Measurements from ENCODE around the gene ARCN1.

ARCN1 gene

GRCh38 chr11:118645066-118645715, 73.0 kb downstream of the ARCN1 start:
- peaks cover 5% of the 10 kb centered on the region for H3K27me3 ChIP-seq (ENCODE audit: insufficient read depth, poor library complexity, severe bottlenecking)
- H3K4me3 ChIP-seq (replicated peaks; ENCODE audit: insufficient read depth, low read length): no peak overlapping the region
- H3K27ac ChIP-seq (replicated peaks): no peak overlapping the region
- no peak for TF ChIP-seq CTCF (IDR thresholded peaks at IDR 0.05; ENCODE audit: insufficient read depth, low read length)
- TF ChIP-seq GABPA (IDR thresholded peaks at IDR 0.05; ENCODE audit: low read depth): no peak
- no peak for DNase-seq (ENCODE audit: low read depth in 1 of 2, low spot score in 1 of 2)

GRCh38 chr11:118646393-118646792, 74.2 kb downstream of the ARCN1 start:
- H3K27ac ChIP-seq (replicated peaks): no peak overlapping the region
- H3K27me3 ChIP-seq (ENCODE audit: insufficient read depth, poor library complexity, severe bottlenecking): peaks cover 5% of the 10 kb centered on the region
- DNase-seq (ENCODE audit: low read depth in 1 of 2, low spot score in 1 of 2): no peak

GRCh38 chr11:118648291-118648690, 76.1 kb downstream of the ARCN1 start:
- Histone ChIP-seq H3K4me3 (replicated peaks; ENCODE audit: insufficient read depth, low read length) (no peak overlapping the region), H3K27ac (replicated peaks) (no peak overlapping the region), H3K27me3 (ENCODE audit: insufficient read depth, poor library complexity, severe bottlenecking) (peaks cover 5% of the 10 kb centered on the region)
- TF ChIP-seq POLR2AphosphoS5 (IDR thresholded peaks at IDR 0.05; ENCODE audit: low read depth) (no peak), SPI1 (IDR thresholded peaks at IDR 0.05; ENCODE audit: borderline replicate concordance, low read depth) (no peak), CTCF (IDR thresholded peaks at IDR 0.05; ENCODE audit: insufficient read depth, low read length) (no peak), GABPA (IDR thresholded peaks at IDR 0.05; ENCODE audit: low read depth) (no peak), REST (IDR thresholded peaks at IDR 0.05; ENCODE audit: insufficient replicate concordance, low read depth) (no peak)
- no peak for DNase-seq (ENCODE audit: low read depth in 1 of 2, low spot score in 1 of 2)

More at GRCh38 chr11:118646393-118646792, 74.2 kb downstream of the ARCN1 start:
- TF ChIP-seq GABPA (IDR thresholded peaks at IDR 0.05; ENCODE audit: low read depth): no peak
- TF ChIP-seq CTCF (IDR thresholded peaks at IDR 0.05; ENCODE audit: insufficient read depth, low read length): no peak
- TF ChIP-seq POLR2AphosphoS5 (IDR thresholded peaks at IDR 0.05; ENCODE audit: low read depth): no peak
- no peak for TF ChIP-seq REST (IDR thresholded peaks at IDR 0.05; ENCODE audit: insufficient replicate concordance, low read depth)
- TF ChIP-seq SPI1 (IDR thresholded peaks at IDR 0.05; ENCODE audit: borderline replicate concordance, low read depth): no peak
- H3K4me3 ChIP-seq (replicated peaks; ENCODE audit: insufficient read depth, low read length): no peak overlapping the region

- Histone ChIP-seq H3K27ac (replicated peaks) (no peak overlapping the region), H3K4me3 (replicated peaks; ENCODE audit: insufficient read depth, low read length) (no peak overlapping the region), H3K27me3 (ENCODE audit: insufficient read depth, poor library complexity, severe bottlenecking) (peaks cover 5% of the 10 kb centered on the region)
- DNase-seq (ENCODE audit: low read depth in 1 of 2, low spot score in 1 of 2): no peak
- TF ChIP-seq SPI1 (IDR thresholded peaks at IDR 0.05; ENCODE audit: borderline replicate concordance, low read depth) (no peak), CTCF (IDR thresholded peaks at IDR 0.05; ENCODE audit: insufficient read depth, low read length) (no peak), REST (IDR thresholded peaks at IDR 0.05; ENCODE audit: insufficient replicate concordance, low read depth) (no peak), GABPA (IDR thresholded peaks at IDR 0.05; ENCODE audit: low read depth) (no peak), POLR2AphosphoS5 (IDR thresholded peaks at IDR 0.05; ENCODE audit: low read depth) (no peak)
Observed at GRCh38 chr11:118649941-118650340, 77.7 kb downstream of the ARCN1 start.

Measured in HL-60 (cell line).